Spleen (tissue), 7 donors: ENCODE results near the gene RAB1B.

Source experiments
- CTCF ChIP-seq, 11 experiments: fragments of 200-600 bp in 7 of 11; fragments of 450-650 bp in 4 of 11; sonication (generic) in 4 of 11; IDR thresholded peaks in 8 of 11; conservative IDR thresholded peaks in 3 of 11; 1 replicate in 7 of 11; 2 replicates in 4 of 11; pipeline versions ENCODE4 v1.4.0 to v1.8.0; 2016 to 2021; ENCODE audit warnings: antibody characterized with exemption in 11 of 11, inconsistent platforms in 4 of 11, mild to moderate bottlenecking in 1 of 11
- POLR2A ChIP-seq, 3 donors: fragments of 450-650 bp; IDR thresholded peaks; one replicate each; pipeline ENCODE4 v1.5.1; 2017; ENCODE audit warnings: antibody characterized with exemption in 3 of 3, mild to moderate bottlenecking in 1 of 3
- donor health status: DM: no; HTN: no; CAD: no; lungs with moderate emphysema.
- donor health status: DM: no; HTN: no; CAD: no.
- donor health status: DM: no; HTN: no; CAD: no.

DNA sequence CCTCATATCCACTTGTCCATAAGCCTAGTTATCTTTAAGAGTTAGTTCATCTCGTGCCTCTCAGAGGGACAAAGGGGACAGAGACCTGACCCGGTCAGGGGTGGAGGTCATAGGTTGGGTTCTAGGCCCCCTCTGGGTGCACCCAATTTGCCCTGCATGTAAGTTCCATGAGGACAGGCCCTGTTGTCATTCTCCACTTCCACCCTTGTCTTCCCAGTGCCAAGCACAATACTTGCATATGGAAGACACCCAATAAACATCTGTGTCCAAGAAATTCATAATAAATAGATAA is 21.8 kb downstream of the RAB1B start:
- TF ChIP-seq POLR2A (IDR thresholded peaks at IDR 0.05) = no peak
- TF ChIP-seq CTCF (IDR thresholded peaks at IDR 0.05 in 8 of 11, conservative IDR thresholded peaks at IDR 0.05 in 3 of 11) = no peak
